Measurements from ENCODE around the gene EIF4A2.

EIF4A2 gene

DNA sequence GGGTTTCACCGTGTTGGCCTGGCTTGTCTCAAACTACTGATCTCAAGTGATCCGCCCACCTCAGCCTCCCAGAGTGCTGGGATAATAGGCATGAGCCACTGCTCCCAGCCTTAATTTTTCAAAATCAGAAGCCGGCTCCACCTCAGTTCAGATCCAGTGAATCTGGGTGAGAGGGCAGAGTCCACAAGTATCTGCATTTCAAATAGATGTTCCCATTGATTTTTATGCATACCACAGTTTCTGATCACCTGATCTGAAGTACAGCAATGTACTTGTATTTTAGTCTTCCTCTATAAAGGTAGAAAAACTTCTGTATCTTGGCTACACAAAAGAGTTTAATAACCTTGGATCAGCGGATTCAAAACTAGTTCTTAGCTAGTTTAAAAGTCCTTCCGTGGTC, 4.2 kb upstream of the EIF4A2 start:
- no peak overlapping the region for H3K4me3 ChIP-seq (ENCODE audit: low read length in 2 of 2)
- no peak overlapping the region for H3K4ac ChIP-seq (ENCODE audit: low read length)
- no peak overlapping the region for H3K18ac ChIP-seq (ENCODE audit: low read length)
- H2BK120ac ChIP-seq (ENCODE audit: low read depth, low read length) = no peak overlapping the region
- H2AFZ ChIP-seq (ENCODE audit: low read length) = no peak overlapping the region
- no peak overlapping the region for H3K14ac ChIP-seq (ENCODE audit: low read length)
- H3K36me3 ChIP-seq (replicated peaks in 1 of 2; ENCODE audit: control insufficient read depth in 2 of 2, insufficient read depth in 2 of 2, low read length in 2 of 2) = peaks cover 1 to 2% of the 10 kb centered on the region in 2 donors
- no peak overlapping the region for H3K23ac ChIP-seq (ENCODE audit: low read depth, low read length, poor library complexity)
- H3K27me3 ChIP-seq (ENCODE audit: control insufficient read depth in 3 of 3, insufficient read depth in 3 of 3, low read depth in 1 of 3, low read length in 3 of 3) = no peaks in the 10 kb centered on the region
- no peaks in the 10 kb centered on the region for H3K9me3 ChIP-seq (replicated peaks in 1 of 2; ENCODE audit: control insufficient read depth in 2 of 2, insufficient read depth in 1 of 2, low read depth in 1 of 2, low read length in 2 of 2)
- no CpG with 5 or more reads among the region's 5 CpGs for WGBS, 2 donors (ENCODE audit: extremely low coverage in 2 of 2, insufficient read length in 2 of 2, insufficient replicate concordance in 1 of 2)
- H2AK5ac ChIP-seq (ENCODE audit: low read depth, low read length) = no peak overlapping the region
- H4K91ac ChIP-seq (ENCODE audit: low read depth, low read length, poor library complexity) = no peak overlapping the region
- DNase-seq (ENCODE audit: low spot score) = no peak
- no peak overlapping the region for H2BK12ac ChIP-seq (ENCODE audit: low read length)
- H2BK5ac ChIP-seq (ENCODE audit: low read length) = no peak overlapping the region
- H2BK15ac ChIP-seq (ENCODE audit: low read length) = no peak overlapping the region
- H3K27ac ChIP-seq (replicated peaks; ENCODE audit: low read length) = no peak overlapping the region
- no peak overlapping the region for H3K4me2 ChIP-seq (ENCODE audit: insufficient read depth, low read length, poor library complexity, severe bottlenecking)
- no peak overlapping the region for H4K8ac ChIP-seq (ENCODE audit: low read depth, low read length)
- no peaks in the 10 kb centered on the region for H3K79me1 ChIP-seq (ENCODE audit: low read depth, low read length)
- H3K4me1 ChIP-seq (ENCODE audit: control insufficient read depth in 2 of 2, insufficient read depth in 1 of 2, low read depth in 1 of 2, low read length in 2 of 2) = no peaks in the 10 kb centered on the region
- no peak overlapping the region for H3K9ac ChIP-seq (ENCODE audit: low read depth, low read length, poor library complexity)

DNA sequence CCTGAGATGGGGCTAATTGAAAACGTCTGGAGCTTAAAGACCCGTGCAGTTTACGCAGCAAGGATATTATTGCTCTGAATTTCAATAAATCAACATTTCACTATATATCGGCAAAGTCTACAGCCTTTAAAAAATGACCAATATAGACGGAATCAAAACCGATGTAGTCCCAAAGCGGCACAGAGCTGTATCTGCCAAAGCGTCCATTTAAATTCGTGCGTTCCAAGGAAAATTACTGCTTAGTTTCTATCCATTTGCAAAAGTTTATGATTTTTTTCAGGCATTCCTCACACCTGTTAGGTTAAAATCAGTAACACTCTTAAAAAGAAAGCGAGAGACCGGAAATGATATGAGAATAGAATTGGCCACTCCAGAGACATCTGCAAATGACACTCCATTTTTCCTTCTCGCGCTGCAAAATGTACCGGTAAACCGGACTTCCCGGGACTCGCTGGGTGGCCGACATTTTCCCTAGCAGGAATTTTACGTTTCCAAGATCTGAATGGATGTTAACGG, 777 bp upstream of the EIF4A2 start:
- Histone ChIP-seq H3K27ac (replicated peaks; ENCODE audit: low read length) (peak overlapping the region; percentile 67), H3K36me3 (replicated peaks in 1 of 2; ENCODE audit: control insufficient read depth in 2 of 2, insufficient read depth in 2 of 2, low read length in 2 of 2) (peaks cover 24 to 36% of the 10 kb centered on the region in 2 donors), H2AFZ (ENCODE audit: low read length) (peak overlapping the region; percentile 91), H2BK15ac (ENCODE audit: low read length) (no peak overlapping the region), H3K23ac (ENCODE audit: low read depth, low read length, poor library complexity) (peak overlapping the region; percentile 47), H2BK120ac (ENCODE audit: low read depth, low read length) (no peak overlapping the region), H2BK5ac (ENCODE audit: low read length) (no peak overlapping the region), H3K9ac (ENCODE audit: low read depth, low read length, poor library complexity) (peak overlapping the region; percentile 71), H3K14ac (ENCODE audit: low read length) (no peak overlapping the region), H3K27me3 (ENCODE audit: control insufficient read depth in 3 of 3, insufficient read depth in 3 of 3, low read depth in 1 of 3, low read length in 3 of 3) (no peaks in the 10 kb centered on the region), H3K79me1 (ENCODE audit: low read depth, low read length) (no peaks in the 10 kb centered on the region), H2BK12ac (ENCODE audit: low read length) (no peak overlapping the region), H4K91ac (ENCODE audit: low read depth, low read length, poor library complexity) (no peak overlapping the region), H2AK5ac (ENCODE audit: low read depth, low read length) (no peak overlapping the region), H3K9me3 (replicated peaks in 1 of 2; ENCODE audit: control insufficient read depth in 2 of 2, insufficient read depth in 1 of 2, low read depth in 1 of 2, low read length in 2 of 2) (no peaks in the 10 kb centered on the region), H3K18ac (ENCODE audit: low read length) (peak overlapping the region; percentile 58), H3K4me3 (ENCODE audit: low read length in 2 of 2) (peak overlapping the region; percentile 87 to 90), H3K4me1 (ENCODE audit: control insufficient read depth in 2 of 2, insufficient read depth in 1 of 2, low read depth in 1 of 2, low read length in 2 of 2) (peaks cover 1 to 11% of the 10 kb centered on the region in 2 donors), H3K4me2 (ENCODE audit: insufficient read depth, low read length, poor library complexity, severe bottlenecking) (peak overlapping the region; percentile 56), H3K4ac (ENCODE audit: low read length) (no peak overlapping the region), H4K8ac (ENCODE audit: low read depth, low read length) (no peak overlapping the region)
- WGBS, 2 donors (ENCODE audit: extremely low coverage in 2 of 2, insufficient read length in 2 of 2, insufficient replicate concordance in 1 of 2) = no CpG with 5 or more reads among the region's 21 CpGs
- no peak for DNase-seq (ENCODE audit: low spot score)

DNA sequence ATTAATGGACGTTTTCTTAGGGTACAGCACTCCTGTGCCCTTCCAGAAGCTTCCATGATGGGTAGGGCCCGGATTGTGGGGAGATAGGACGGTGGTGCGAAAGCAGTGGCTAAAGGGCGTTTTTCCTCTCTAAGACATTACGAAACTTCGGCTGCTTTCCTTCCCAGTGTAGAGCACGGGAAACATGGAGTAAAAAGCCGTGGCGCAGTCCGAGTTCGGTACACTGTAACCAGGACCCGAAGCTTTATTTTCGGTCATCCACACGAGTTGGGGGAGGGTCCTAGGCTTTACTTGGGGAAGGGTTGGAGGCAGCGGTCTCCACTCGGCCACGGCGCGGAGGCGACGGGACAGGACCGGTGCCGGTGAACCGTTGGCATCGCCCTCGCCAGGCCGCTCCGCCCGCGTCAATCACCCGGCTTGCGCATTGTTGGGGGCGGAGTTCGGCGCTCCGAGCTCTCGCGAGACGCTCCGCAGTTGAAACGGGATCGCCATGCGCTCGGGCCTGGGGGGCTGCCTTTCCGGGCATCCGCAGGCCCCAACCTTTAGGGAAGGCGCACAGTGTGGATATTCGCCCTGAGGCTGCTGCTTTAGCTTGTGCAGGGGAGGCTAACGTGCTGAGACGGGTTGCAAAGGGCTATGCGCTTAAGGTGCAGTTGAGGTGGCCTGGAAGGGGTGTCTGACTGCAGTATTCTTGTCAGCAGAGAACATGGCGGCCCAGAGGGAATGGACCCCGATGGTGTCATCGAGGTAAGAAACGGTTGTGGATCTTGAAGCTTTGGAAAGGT, 546 bp downstream of the EIF4A2 start:
- Histone ChIP-seq H4K91ac (ENCODE audit: low read depth, low read length, poor library complexity) (no peak overlapping the region), H2AFZ (ENCODE audit: low read length) (peak overlapping the region; percentile 91), H2BK5ac (ENCODE audit: low read length) (peak overlapping the region; percentile 46), H3K4me3 (ENCODE audit: low read length in 2 of 2) (peak overlapping the region; percentile 87 to 92), H2BK15ac (ENCODE audit: low read length) (no peak overlapping the region), H3K9me3 (replicated peaks in 1 of 2; ENCODE audit: control insufficient read depth in 2 of 2, insufficient read depth in 1 of 2, low read depth in 1 of 2, low read length in 2 of 2) (no peaks in the 10 kb centered on the region), H3K27me3 (ENCODE audit: control insufficient read depth in 3 of 3, insufficient read depth in 3 of 3, low read depth in 1 of 3, low read length in 3 of 3) (no peaks in the 10 kb centered on the region), H3K36me3 (replicated peaks in 1 of 2; ENCODE audit: control insufficient read depth in 2 of 2, insufficient read depth in 2 of 2, low read length in 2 of 2) (peaks cover 31 to 50% of the 10 kb centered on the region in 2 donors), H2AK5ac (ENCODE audit: low read depth, low read length) (peak overlapping the region; percentile 88), H3K18ac (ENCODE audit: low read length) (peak overlapping the region; percentile 87), H3K23ac (ENCODE audit: low read depth, low read length, poor library complexity) (peak overlapping the region; percentile 62), H3K27ac (replicated peaks; ENCODE audit: low read length) (peak overlapping the region; percentile 86), H3K4me2 (ENCODE audit: insufficient read depth, low read length, poor library complexity, severe bottlenecking) (peak overlapping the region; percentile 56), H2BK120ac (ENCODE audit: low read depth, low read length) (no peak overlapping the region), H3K79me1 (ENCODE audit: low read depth, low read length) (no peaks in the 10 kb centered on the region), H2BK12ac (ENCODE audit: low read length) (no peak overlapping the region), H3K4ac (ENCODE audit: low read length) (peak overlapping the region; percentile 10), H4K8ac (ENCODE audit: low read depth, low read length) (no peak overlapping the region), H3K4me1 (ENCODE audit: control insufficient read depth in 2 of 2, insufficient read depth in 1 of 2, low read depth in 1 of 2, low read length in 2 of 2) (peaks cover 1 to 11% of the 10 kb centered on the region in 2 donors), H3K9ac (ENCODE audit: low read depth, low read length, poor library complexity) (peak overlapping the region; percentile 96), H3K14ac (ENCODE audit: low read length) (peak overlapping the region; percentile 40)
- no CpG with 5 or more reads among the region's 56 CpGs for WGBS, 2 donors (ENCODE audit: extremely low coverage in 2 of 2, insufficient read length in 2 of 2, insufficient replicate concordance in 1 of 2)
- peak; percentile 70 for DNase-seq (ENCODE audit: low spot score)

- H3K4me1 ChIP-seq (ENCODE audit: control insufficient read depth in 2 of 2, insufficient read depth in 1 of 2, low read depth in 1 of 2, low read length in 2 of 2) = peaks cover 1 to 11% of the 10 kb centered on the region in 2 donors
- no peak overlapping the region for H2BK15ac ChIP-seq (ENCODE audit: low read length)
- no peak overlapping the region for H3K4ac ChIP-seq (ENCODE audit: low read length)
- peaks cover 34 to 60% of the 10 kb centered on the region in 2 donors for H3K36me3 ChIP-seq (replicated peaks in 1 of 2; ENCODE audit: control insufficient read depth in 2 of 2, insufficient read depth in 2 of 2, low read length in 2 of 2)
- no peak overlapping the region for H3K14ac ChIP-seq (ENCODE audit: low read length)
- H3K79me1 ChIP-seq (ENCODE audit: low read depth, low read length) = no peaks in the 10 kb centered on the region
- H2AFZ ChIP-seq (ENCODE audit: low read length) = no peak overlapping the region
- H2BK120ac ChIP-seq (ENCODE audit: low read depth, low read length) = no peak overlapping the region
- H4K91ac ChIP-seq (ENCODE audit: low read depth, low read length, poor library complexity) = no peak overlapping the region
- no peaks in the 10 kb centered on the region for H3K27me3 ChIP-seq (ENCODE audit: control insufficient read depth in 3 of 3, insufficient read depth in 3 of 3, low read depth in 1 of 3, low read length in 3 of 3)
- H3K9ac ChIP-seq (ENCODE audit: low read depth, low read length, poor library complexity) = no peak overlapping the region
- no peak overlapping the region for H3K23ac ChIP-seq (ENCODE audit: low read depth, low read length, poor library complexity)
- peak overlapping the region; percentile 87 to 92 for H3K4me3 ChIP-seq (ENCODE audit: low read length in 2 of 2)
- peak overlapping the region; percentile 56 for H3K4me2 ChIP-seq (ENCODE audit: insufficient read depth, low read length, poor library complexity, severe bottlenecking)
- no CpG with 5 or more reads among the region's 7 CpGs for whole genome bisulfite sequencing, 2 donors (ENCODE audit: extremely low coverage in 2 of 2, insufficient read length in 2 of 2, insufficient replicate concordance in 1 of 2)
- H3K18ac ChIP-seq (ENCODE audit: low read length) = no peak overlapping the region
- no peak overlapping the region for H3K27ac ChIP-seq (replicated peaks; ENCODE audit: low read length)
- H3K9me3 ChIP-seq (replicated peaks in 1 of 2; ENCODE audit: control insufficient read depth in 2 of 2, insufficient read depth in 1 of 2, low read depth in 1 of 2, low read length in 2 of 2) = no peaks in the 10 kb centered on the region
- no peak overlapping the region for H4K8ac ChIP-seq (ENCODE audit: low read depth, low read length)
- no peak for DNase-seq (ENCODE audit: low spot score)
- H2BK12ac ChIP-seq (ENCODE audit: low read length) = no peak overlapping the region
- H2BK5ac ChIP-seq (ENCODE audit: low read length) = no peak overlapping the region
- H2AK5ac ChIP-seq (ENCODE audit: low read depth, low read length) = no peak overlapping the region
Measured at GRCh38 chr3:186784820-186785494, 1.6 kb downstream of the EIF4A2 start.
